Trophoblast cell (in vitro differentiated cells and primary cell): ENCODE measurements around the gene CD37. TPM values are rescaled to one million over a fixed set of nuclear protein-coding genes. Genes with fewer than 3 reads are reported as not detected.
"Not testable (repeated sequence)": the region's sequence is repeated elsewhere in the genome, so short reads cannot be mapped to it uniquely, and the experiment has no call there.

Experiments used
- DNase-seq, 2 donors: peaks; one replicate each; pipeline ENCODE4 v3.0.0-alpha.2; 2016
- H2AFZ ChIP-seq: 2 replicates; pipeline ENCODE4 v1.6.1; 2013; ENCODE audit warnings: low read length, moderate library complexity, mild to moderate bottlenecking; ENCODE audit not compliant: insufficient read depth, poor library complexity
- H2AK5ac ChIP-seq: 2 replicates; pipeline ENCODE4 v1.6.1; 2013; ENCODE audit warnings: mild to moderate bottlenecking, low read length
- H2BK120ac ChIP-seq: 2 replicates; pipeline ENCODE4 v1.6.1; 2013; ENCODE audit warnings: low read length, mild to moderate bottlenecking, moderate library complexity; ENCODE audit not compliant: insufficient read depth, poor library complexity
- H2BK12ac ChIP-seq: 2 replicates; pipeline ENCODE4 v1.6.1; 2013; ENCODE audit warnings: mild to moderate bottlenecking, low read length, moderate library complexity
- H2BK5ac ChIP-seq: 2 replicates; pipeline ENCODE4 v1.6.1; 2013; ENCODE audit warnings: low read length, low read depth, moderate library complexity, mild to moderate bottlenecking; ENCODE audit not compliant: poor library complexity
- H3K14ac ChIP-seq: 2 replicates; pipeline ENCODE4 v1.6.1; 2013; ENCODE audit warnings: mild to moderate bottlenecking, low read length
- H3K18ac ChIP-seq: 2 replicates; pipeline ENCODE4 v1.6.1; 2013; ENCODE audit warnings: mild to moderate bottlenecking, low read length
- H3K23ac ChIP-seq: 2 replicates; pipeline ENCODE4 v1.6.1; 2013; ENCODE audit warnings: low read length
- H3K27ac ChIP-seq: 2 replicates; pipeline ENCODE4 v1.5.1; 2013; ENCODE audit warnings: low read depth, mild to moderate bottlenecking, inconsistent platforms, low read length, moderate library complexity
- H3K27me3 ChIP-seq: 2 replicates; pipeline ENCODE4 v1.6.1; 2013; ENCODE audit warnings: inconsistent platforms, mild to moderate bottlenecking, low read length, moderate library complexity; ENCODE audit not compliant: insufficient read depth
- H3K36me3 ChIP-seq, 2 experiments: 1 replicate in 1 of 2; 2 replicates in 1 of 2; pipeline ENCODE4 v1.6.1; 2013; ENCODE audit warnings: low read length in 2 of 2, mild to moderate bottlenecking in 2 of 2, moderate library complexity in 1 of 2; ENCODE audit not compliant: insufficient read depth in 2 of 2, control insufficient read depth in 1 of 2
- H3K4ac ChIP-seq: 2 replicates; pipeline ENCODE4 v1.6.1; 2013; ENCODE audit warnings: low read depth, mild to moderate bottlenecking, low read length, moderate library complexity
- H3K4me1 ChIP-seq, 2 experiments: 1 replicate in 1 of 2; 2 replicates in 1 of 2; pipeline ENCODE4 v1.6.1; 2013; ENCODE audit warnings: low read length in 2 of 2, mild to moderate bottlenecking in 2 of 2, moderate library complexity in 1 of 2; ENCODE audit not compliant: insufficient read depth in 2 of 2, control insufficient read depth in 1 of 2
- H3K4me2 ChIP-seq: 2 replicates; pipeline ENCODE4 v1.6.1; 2013; ENCODE audit warnings: inconsistent platforms, mild to moderate bottlenecking, low read length, moderate library complexity
- H3K4me3 ChIP-seq: 2 replicates; pipeline ENCODE4 v1.5.1; 2013; ENCODE audit warnings: mild to moderate bottlenecking, low read depth, low read length, inconsistent platforms
- H3K79me1 ChIP-seq: one replicate; pipeline ENCODE4 v1.6.1; 2013; ENCODE audit warnings: low read length
- H3K79me2 ChIP-seq: 2 replicates; pipeline ENCODE4 v1.6.1; 2013; ENCODE audit warnings: low read length, mild to moderate bottlenecking; ENCODE audit not compliant: control insufficient read depth, insufficient read depth, poor library complexity
- H3K9ac ChIP-seq: 2 replicates; pipeline ENCODE4 v1.6.1; 2013; ENCODE audit warnings: mild to moderate bottlenecking, low read length
- H3K9me3 ChIP-seq: 2 replicates; pipeline ENCODE4 v1.6.1; 2013; ENCODE audit warnings: low read depth, mild to moderate bottlenecking, control low read depth, inconsistent platforms, low read length; ENCODE audit not compliant: insufficient read depth
- H4K12ac ChIP-seq: 2 replicates; pipeline ENCODE4 v1.6.1; 2013; ENCODE audit warnings: low read depth, mild to moderate bottlenecking, low read length, moderate library complexity
- H4K8ac ChIP-seq: 2 replicates; pipeline ENCODE4 v1.6.1; 2013; ENCODE audit warnings: low read depth, mild to moderate bottlenecking, low read length, moderate library complexity
- H4K91ac ChIP-seq: one replicate; pipeline ENCODE4 v1.6.1; 2013; ENCODE audit warnings: low read depth, mild to moderate bottlenecking, low read length, moderate library complexity
- WGBS: extraction: QIAGEN DNeasy Blood & Tissue Kit; methylation state at CpG from one replicate; pipeline ENCODE4 v1.1.7; 2013; ENCODE audit warnings: missing lambda C conversion rate; ENCODE audit not compliant: insufficient read length, insufficient coverage; ENCODE audit errors: extremely low coverage; 5-methylcytosine and 5-hydroxymethylcytosine counted together
- polyA plus RNA-seq: library from polyadenylated mRNA; stranded (reverse); fragments of 200-250 nt; gene quantifications from 2 replicates; pipeline ENCODE4 v1.2.3, GENCODE V29; 2013

CD37 gene, protein sequence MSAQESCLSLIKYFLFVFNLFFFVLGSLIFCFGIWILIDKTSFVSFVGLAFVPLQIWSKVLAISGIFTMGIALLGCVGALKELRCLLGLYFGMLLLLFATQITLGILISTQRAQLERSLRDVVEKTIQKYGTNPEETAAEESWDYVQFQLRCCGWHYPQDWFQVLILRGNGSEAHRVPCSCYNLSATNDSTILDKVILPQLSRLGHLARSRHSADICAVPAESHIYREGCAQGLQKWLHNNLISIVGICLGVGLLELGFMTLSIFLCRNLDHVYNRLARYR
- not detected in 2 replicates for polyA plus RNA-seq

DNA sequence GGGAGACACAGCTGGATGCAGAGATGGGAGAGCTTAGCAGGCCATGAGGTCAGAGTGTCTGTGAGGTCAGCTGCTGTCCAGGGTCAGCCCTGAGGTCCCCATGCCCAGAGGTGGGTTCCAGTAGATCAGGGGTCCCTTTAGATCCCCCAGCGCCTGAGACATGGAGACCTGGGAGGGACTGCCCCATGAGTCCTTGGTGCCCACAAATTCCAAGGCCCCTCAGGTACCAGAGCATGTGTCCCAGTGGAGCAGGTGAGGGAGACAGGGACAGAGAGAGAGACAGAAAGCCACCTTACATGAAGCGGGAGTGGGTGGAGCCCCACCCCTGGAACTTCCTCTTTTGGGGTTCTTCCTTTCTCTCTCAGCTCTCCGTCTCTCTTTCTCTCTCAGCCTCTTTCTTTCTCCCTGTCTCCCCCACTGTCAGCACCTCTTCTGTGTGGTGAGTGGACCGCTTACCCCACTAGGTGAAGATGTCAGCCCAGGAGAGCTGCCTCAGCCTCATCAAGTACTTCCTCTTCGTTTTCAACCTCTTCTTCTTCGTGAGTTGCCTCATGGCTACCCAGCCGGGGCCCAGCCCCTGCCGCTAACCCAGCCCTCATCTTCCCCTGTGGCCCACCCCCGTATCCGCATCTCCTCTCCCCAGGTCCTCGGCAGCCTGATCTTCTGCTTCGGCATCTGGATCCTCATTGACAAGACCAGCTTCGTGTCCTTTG, at the start of gene CD37:
Gene CD37, plus strand, starts transcription at position 336 of the 713 bp plus-strand sequence. Its CDS starts 135 bp downstream, at position 471.
- Histone ChIP-seq H3K79me1 (no peaks in the 10 kb centered on the region), H3K27ac (no peak within 1 kb of the TSS), H3K27me3 (no peaks in the 10 kb centered on the region), H3K4me1 (peaks cover 12 to 15% of the 10 kb centered on the region in 2 experiments), H3K14ac (no peak within 1 kb of the TSS), H3K79me2 (no peaks in the 10 kb centered on the region), H2BK120ac (no peak within 1 kb of the TSS), H2AK5ac (no peak within 1 kb of the TSS), H3K4ac (no peak within 1 kb of the TSS), H3K23ac (no peak within 1 kb of the TSS), H3K9me3 (peaks cover 9% of the 10 kb centered on the region), H3K18ac (no peak within 1 kb of the TSS), H3K4me3 (no peak within 1 kb of the TSS), H3K4me2 (no peak within 1 kb of the TSS), H4K91ac (no peak within 1 kb of the TSS), H2BK5ac (no peak within 1 kb of the TSS), H3K36me3 (peaks cover 7 to 14% of the 10 kb centered on the region in 2 experiments), H4K8ac (no peak within 1 kb of the TSS), H3K9ac (no peak within 1 kb of the TSS), H4K12ac (no peak within 1 kb of the TSS), H2AFZ (no peak within 1 kb of the TSS), H2BK12ac (no peak within 1 kb of the TSS)
- WGBS: no CpG with 5 or more reads among the region's 13 CpGs
- no peak for DNase-seq

DNA sequence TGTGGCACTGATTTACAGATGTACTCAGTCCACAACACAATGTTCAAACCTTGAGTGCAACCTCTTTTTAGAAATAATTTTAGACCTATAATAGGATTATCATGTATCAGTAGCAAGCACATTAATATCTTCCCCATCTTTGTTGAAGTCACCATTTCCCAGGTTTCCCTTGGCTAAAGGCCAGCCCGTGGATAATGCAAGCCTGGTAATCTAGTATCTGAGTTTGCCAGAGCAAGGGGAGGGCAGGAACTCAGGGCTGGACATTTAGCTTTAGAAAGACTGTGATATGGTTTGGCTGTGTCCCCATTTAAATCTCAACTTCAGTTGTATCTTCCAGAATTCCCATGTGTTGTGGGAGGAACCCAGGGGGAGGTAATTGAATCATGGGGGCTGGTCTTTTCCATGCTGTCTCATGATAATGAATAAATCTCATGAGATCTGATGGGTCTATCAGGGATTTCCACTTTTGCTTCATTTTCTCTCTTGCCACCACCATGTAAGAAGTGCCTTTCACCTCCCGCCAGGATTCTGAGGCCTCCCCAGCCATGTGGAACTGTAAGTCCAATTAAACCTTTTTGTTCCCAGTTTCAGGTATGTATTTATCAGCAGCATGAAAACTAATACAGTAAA, 48.0 kb upstream of the CD37 start:
- WGBS: no CpG with 5 or more reads among the region's 2 CpGs
- no peak for DNase-seq
- Histone ChIP-seq H3K18ac (no peak overlapping the region), H3K27ac (no peak overlapping the region), H2AK5ac (no peak overlapping the region), H2BK12ac (no peak overlapping the region), H3K4me1 (peaks cover 0 to 2% of the 10 kb centered on the region in 2 experiments), H3K4me2 (no peak overlapping the region), H3K9ac (no peak overlapping the region), H3K79me2 (no peaks in the 10 kb centered on the region), H4K8ac (no peak overlapping the region), H4K12ac (no peak overlapping the region), H2AFZ (no peak overlapping the region), H2BK120ac (no peak overlapping the region), H3K4ac (no peak overlapping the region), H3K79me1 (no peaks in the 10 kb centered on the region), H2BK5ac (no peak overlapping the region), H3K14ac (no peak overlapping the region), H3K27me3 (no peaks in the 10 kb centered on the region), H3K4me3 (no peak overlapping the region), H3K36me3 (no peaks in the 10 kb centered on the region), H3K23ac (no peak overlapping the region), H3K9me3 (peaks cover 5% of the 10 kb centered on the region), H4K91ac (no peak overlapping the region)

DNA sequence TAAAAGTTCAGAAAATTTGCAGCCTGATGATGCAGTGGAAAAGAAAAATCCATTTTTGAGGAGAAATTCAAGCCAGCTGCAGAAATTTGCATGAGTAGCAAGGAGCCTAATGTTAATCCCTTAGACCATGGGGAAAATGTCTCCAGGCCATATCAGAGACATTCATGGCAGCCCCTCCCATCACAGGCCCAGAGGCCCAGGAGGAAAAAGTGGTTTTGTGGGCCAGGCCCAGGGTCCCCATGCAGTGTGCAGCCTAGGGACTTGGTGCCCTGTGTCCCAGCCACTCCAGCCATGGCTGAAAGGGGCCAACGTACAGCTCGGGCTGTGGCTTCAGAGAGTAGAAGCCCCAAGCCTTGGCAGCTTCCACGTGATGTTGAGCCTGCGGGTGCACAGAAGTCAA, 47.0 kb upstream of the CD37 start:
- H3K4me3 ChIP-seq, H3K79me1 ChIP-seq, H3K4me2 ChIP-seq, H3K9me3 ChIP-seq, H3K36me3 ChIP-seq, H3K27me3 ChIP-seq, H3K9ac ChIP-seq, DNase-seq, H3K14ac ChIP-seq, H2BK120ac ChIP-seq, H4K12ac ChIP-seq, H3K4ac ChIP-seq, H3K23ac ChIP-seq, H2BK12ac ChIP-seq, H3K18ac ChIP-seq, H2AFZ ChIP-seq, H3K79me2 ChIP-seq, H2BK5ac ChIP-seq, H3K4me1 ChIP-seq, H4K91ac ChIP-seq, H2AK5ac ChIP-seq, H4K8ac ChIP-seq, H3K27ac ChIP-seq: not testable (repeated sequence)
- no CpG with 5 or more reads among the region's 4 CpGs for WGBS

DNA sequence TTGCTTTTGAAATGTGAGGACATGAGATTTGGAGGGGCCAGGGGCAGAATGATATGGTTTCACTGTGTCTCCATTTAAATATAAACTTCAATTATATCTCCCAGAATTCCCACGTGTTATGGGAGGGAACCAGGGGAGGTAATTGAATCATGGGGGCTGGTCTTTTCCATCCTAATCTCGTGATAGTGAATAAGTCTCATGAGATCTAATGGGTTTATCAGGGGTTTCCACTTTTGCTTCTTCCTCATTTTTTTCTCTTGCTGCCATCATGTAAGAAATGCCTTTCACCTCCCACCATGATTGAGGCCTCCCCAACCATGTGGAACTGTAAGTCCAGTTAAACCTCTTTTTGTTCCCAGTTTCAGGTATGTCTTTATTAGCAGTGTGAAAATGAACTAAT, 45.9 kb upstream of the CD37 start:
- H3K9ac ChIP-seq, H2AK5ac ChIP-seq, H2BK5ac ChIP-seq, H3K79me2 ChIP-seq, H3K9me3 ChIP-seq, H3K27me3 ChIP-seq, DNase-seq, H2BK12ac ChIP-seq, H3K4me3 ChIP-seq, H2AFZ ChIP-seq, H3K4me1 ChIP-seq, H2BK120ac ChIP-seq, H3K4ac ChIP-seq, H3K79me1 ChIP-seq, H3K27ac ChIP-seq, H4K91ac ChIP-seq, H3K23ac ChIP-seq, H3K18ac ChIP-seq, H4K12ac ChIP-seq, H3K36me3 ChIP-seq, H3K14ac ChIP-seq, H4K8ac ChIP-seq, H3K4me2 ChIP-seq: not testable (repeated sequence)
- WGBS: no CpG with 5 or more reads among the region's 2 CpGs
